H1 (cell line): ENCODE measurements around the gene RELCH. TPM values are rescaled to one million over a fixed set of nuclear protein-coding genes. Genes with fewer than 3 reads are reported as not detected.

Experiments used
- ATF3 ChIP-seq: IDR thresholded peaks from 2 replicates; pipeline ENCODE4 v1.6.1; 2011; ENCODE audit warnings: low read depth, mild to moderate bottlenecking, low read length; ENCODE audit not compliant: insufficient read depth
- CTCF ChIP-seq, 3 experiments: IDR thresholded peaks; 1 replicate in 2 of 3; 2 replicates in 1 of 3; pipeline versions ENCODE4 v1.5.1 to v1.6.1; 2011; ENCODE audit warnings: low read length in 3 of 3, mild to moderate bottlenecking in 3 of 3, inconsistent platforms in 2 of 3, low read depth in 1 of 3, moderate library complexity in 1 of 3; ENCODE audit not compliant: insufficient read depth in 1 of 3; ENCODE audit errors: control extremely low read depth in 1 of 3
- RFX5 ChIP-seq: IDR thresholded peaks from 2 replicates; pipeline ENCODE4 v1.6.1; 2011; ENCODE audit warnings: low read depth, low read length, improper control_type of control experiment, borderline replicate concordance
- SIRT6 ChIP-seq: IDR thresholded peaks from one replicate; pipeline ENCODE4 v1.7.1; 2012; ENCODE audit warnings: low read length, inconsistent platforms
- SP2 ChIP-seq: IDR thresholded peaks from 2 replicates; pipeline ENCODE4 v1.6.1; 2012; ENCODE audit warnings: mild to moderate bottlenecking, low read length, inconsistent platforms
- YY1 ChIP-seq: IDR thresholded peaks from 2 replicates; pipeline ENCODE4 v1.6.1; 2011; ENCODE audit warnings: low read depth, mild to moderate bottlenecking, low read length
- polyA plus RNA-seq, 7 experiments: library from polyadenylated mRNA; depleted of rRNA in 3 of 7; stranded (reverse) in 5 of 7; unstranded in 2 of 7; fragments of >200 nt in 5 of 7; fragments of 200-250 nt in 2 of 7; gene quantifications; 1 replicate in 5 of 7; 2 replicates in 1 of 7; 4 replicates in 1 of 7; pipeline versions ENCODE4 v1.2.1 to v1.2.3, GENCODE V29; 2011 to 2013; ENCODE audit warnings: missing spikeins in 2 of 7, mixed read lengths in 2 of 7
- total RNA-seq: library from RNA; stranded (reverse); fragmentation: NEBNext Ultra II Directional; extraction: Animal tissue kit (Norgen Biotek cat#: 25700); gene quantifications from 2 replicates; pipeline ENCODE4 v1.2.1, GENCODE V29; 2021

The RELCH gene
- total and polyA plus RNA-seq, 2 of the 8 experiments (the other 6 are each of a cell fraction or from before 2014, with no cell fraction given) = 7.3 to 26.9 TPM

GRCh38 chr18:62151068-62151771, 35.8 kb upstream of the RELCH start (continued):
- TF ChIP-seq CTCF (IDR thresholded peaks at IDR 0.05; ENCODE audit: control extremely low read depth in 1 of 3, insufficient read depth in 1 of 3, low read depth in 1 of 3, low read length in 3 of 3) (no peak), ATF3 (no peak), YY1 (no peak), SP2 (no peak), RFX5 (no peak), SIRT6 (no peak)
- TF ChIP-seq, all 59 proteins: peak for 0
